ENCODE results near the gene PDZRN4. TPM values are rescaled to one million over a fixed set of nuclear protein-coding genes. Genes with fewer than 3 reads are reported as not detected.

Gene PDZRN4
- total and polyA plus RNA-seq, 8 donors: 0.58 to 29.0 (median 2.2) TPM

GRCh38 chr12:41336041-41336549 is 148.0 kb downstream of the PDZRN4 start:
- intact Hi-C loops (cut with DNase I; ENCODE audit: low total_unique reads): no loop called here
- DNase-seq: no peak
- TF ChIP-seq POLR2AphosphoS5 (IDR thresholded peaks at IDR 0.05): no peak
- TF ChIP-seq, protein P1, sequence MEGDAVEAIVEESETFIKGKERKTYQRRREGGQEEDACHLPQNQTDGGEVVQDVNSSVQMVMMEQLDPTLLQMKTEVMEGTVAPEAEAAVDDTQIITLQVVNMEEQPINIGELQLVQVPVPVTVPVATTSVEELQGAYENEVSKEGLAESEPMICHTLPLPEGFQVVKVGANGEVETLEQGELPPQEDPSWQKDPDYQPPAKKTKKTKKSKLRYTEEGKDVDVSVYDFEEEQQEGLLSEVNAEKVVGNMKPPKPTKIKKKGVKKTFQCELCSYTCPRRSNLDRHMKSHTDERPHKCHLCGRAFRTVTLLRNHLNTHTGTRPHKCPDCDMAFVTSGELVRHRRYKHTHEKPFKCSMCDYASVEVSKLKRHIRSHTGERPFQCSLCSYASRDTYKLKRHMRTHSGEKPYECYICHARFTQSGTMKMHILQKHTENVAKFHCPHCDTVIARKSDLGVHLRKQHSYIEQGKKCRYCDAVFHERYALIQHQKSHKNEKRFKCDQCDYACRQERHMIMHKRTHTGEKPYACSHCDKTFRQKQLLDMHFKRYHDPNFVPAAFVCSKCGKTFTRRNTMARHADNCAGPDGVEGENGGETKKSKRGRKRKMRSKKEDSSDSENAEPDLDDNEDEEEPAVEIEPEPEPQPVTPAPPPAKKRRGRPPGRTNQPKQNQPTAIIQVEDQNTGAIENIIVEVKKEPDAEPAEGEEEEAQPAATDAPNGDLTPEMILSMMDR (IDR thresholded peaks at IDR 0.05): no peak
- TF ChIP-seq POLR2A (IDR thresholded peaks at IDR 0.05): no peak
- TF ChIP-seq EP300 (IDR thresholded peaks at IDR 0.05): no peak
- 30 to 91% (median 63%) methylated on average over 3 of the region's 3 CpGs for WGBS, 5 donors
- no peaks in the 10 kb centered on the region for H3K4me1 ChIP-seq
- no peaks in the 10 kb centered on the region for H3K27me3 ChIP-seq
- H3K9me3 ChIP-seq: no peaks in the 10 kb centered on the region
- no peak overlapping the region for H3K4me3 ChIP-seq
- H3K36me3 ChIP-seq: no peaks in the 10 kb centered on the region
- H3K27ac ChIP-seq: no peak overlapping the region

DNA sequence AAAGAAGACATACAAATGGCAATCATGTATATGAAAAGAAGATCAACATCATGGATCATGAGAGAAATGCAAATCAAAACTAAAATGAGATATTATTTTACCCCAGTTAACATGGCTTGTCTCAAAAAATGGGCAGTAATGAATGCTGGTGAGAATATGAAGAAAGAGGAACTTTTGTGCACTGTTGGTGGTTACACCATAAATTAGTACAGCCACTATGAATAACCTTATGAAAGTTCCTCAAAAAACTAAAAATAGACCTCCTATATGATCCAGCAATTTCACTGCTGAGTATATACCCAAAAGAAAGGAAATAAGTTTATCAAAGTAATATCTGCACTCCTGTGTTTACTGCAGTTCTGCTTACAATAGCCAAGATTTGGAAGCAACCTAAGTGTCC is 151.7 kb downstream of the PDZRN4 start:
- H3K36me3 ChIP-seq: no peaks in the 10 kb centered on the region
- no peaks in the 10 kb centered on the region for H3K4me1 ChIP-seq
- no peak overlapping the region for H3K27ac ChIP-seq
- H3K4me3 ChIP-seq: no peak overlapping the region
- intact Hi-C loops (cut with DNase I; ENCODE audit: low total_unique reads): no loop called here
- no peak for DNase-seq
- no peaks in the 10 kb centered on the region for H3K27me3 ChIP-seq
- TF ChIP-seq EP300 (IDR thresholded peaks at IDR 0.05): no peak
- TF ChIP-seq POLR2AphosphoS5 (IDR thresholded peaks at IDR 0.05): no peak
- TF ChIP-seq, protein P1 (IDR thresholded peaks at IDR 0.05): no peak
- TF ChIP-seq POLR2A (IDR thresholded peaks at IDR 0.05): no peak
- no peaks in the 10 kb centered on the region for H3K9me3 ChIP-seq

DNA sequence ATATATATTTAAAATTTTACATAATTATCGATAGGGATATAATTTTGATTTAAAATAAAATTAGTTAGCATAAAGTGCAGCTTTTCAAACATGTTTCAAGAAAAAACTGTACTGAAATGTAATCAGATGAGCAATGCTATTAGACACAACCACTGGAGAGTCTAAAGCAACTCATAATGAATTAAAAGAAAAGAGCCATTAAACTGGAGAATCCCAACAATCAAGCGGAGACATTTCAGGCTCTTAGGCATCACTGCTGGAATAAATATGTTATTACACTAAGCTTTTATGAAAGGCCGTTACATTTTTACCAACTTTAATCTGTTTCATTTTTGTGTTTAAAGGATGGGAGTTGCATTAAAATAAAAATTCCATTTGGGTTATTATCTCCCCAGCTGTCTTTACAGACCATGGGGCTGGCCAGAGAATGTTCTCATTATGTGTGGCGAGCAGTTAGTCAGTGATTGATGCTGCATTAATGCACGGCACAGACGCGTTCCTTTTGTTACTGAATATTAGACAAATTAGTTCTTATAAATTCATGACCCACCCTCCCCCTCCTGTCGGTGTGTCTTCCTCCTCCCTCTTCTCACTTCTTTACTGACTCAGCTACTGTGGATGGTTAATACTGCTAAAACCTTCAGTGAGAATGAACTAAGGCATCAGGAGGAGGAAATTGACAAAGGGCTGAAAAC is 156.8 kb downstream of the PDZRN4 start:
- no peaks in the 10 kb centered on the region for H3K4me1 ChIP-seq
- peak in 1 of 2 donors; percentile 12 for DNase-seq
- no peaks in the 10 kb centered on the region for H3K27me3 ChIP-seq
- no peaks in the 10 kb centered on the region for H3K36me3 ChIP-seq
- H3K9me3 ChIP-seq: no peaks in the 10 kb centered on the region
- 61 to 78% (median 63%) methylated on average over 8 of the region's 8 CpGs for WGBS, 5 donors
- intact Hi-C loops (cut with DNase I; ENCODE audit: low total_unique reads): no loop called here
- TF ChIP-seq EP300 (IDR thresholded peaks at IDR 0.05) (no peak), POLR2A (IDR thresholded peaks at IDR 0.05) (no peak), POLR2AphosphoS5 (IDR thresholded peaks at IDR 0.05) (no peak)
- TF ChIP-seq, protein P1 (IDR thresholded peaks at IDR 0.05): no peak
- no peak overlapping the region for H3K27ac ChIP-seq
- H3K4me3 ChIP-seq: no peak overlapping the region

DNA sequence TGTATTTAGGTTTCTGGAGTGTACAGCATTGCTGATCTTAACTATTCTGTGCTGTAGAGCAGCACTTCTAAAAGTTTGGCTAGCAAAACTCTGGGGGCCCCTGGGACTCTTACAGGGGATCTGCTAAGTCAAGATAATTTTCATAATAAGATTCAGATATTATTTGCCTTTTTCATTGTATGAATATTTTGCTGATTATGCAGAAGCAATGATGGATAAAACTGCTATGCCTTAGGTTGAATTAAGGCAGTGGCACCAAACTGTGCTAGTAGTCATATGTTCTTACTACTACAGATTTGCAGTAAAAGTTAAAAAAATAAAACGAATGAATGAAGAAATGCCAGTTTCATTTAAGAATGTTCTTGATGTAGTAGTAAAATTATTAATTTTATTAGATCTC is 160.1 kb downstream of the PDZRN4 start:
- Histone ChIP-seq H3K36me3 (no peaks in the 10 kb centered on the region), H3K4me3 (no peak overlapping the region), H3K4me1 (no peaks in the 10 kb centered on the region), H3K9me3 (peaks cover 0 to 7% (median 0%) of the 10 kb centered on the region in 4 donors), H3K27ac (no peak overlapping the region), H3K27me3 (no peaks in the 10 kb centered on the region)
- no peak for TF ChIP-seq POLR2AphosphoS5 (IDR thresholded peaks at IDR 0.05)
- TF ChIP-seq EP300 (IDR thresholded peaks at IDR 0.05): no peak
- TF ChIP-seq, protein P1 (IDR thresholded peaks at IDR 0.05): no peak
- no peak for TF ChIP-seq POLR2A (IDR thresholded peaks at IDR 0.05)
- WGBS, 5 donors: 75 to 87% (median 79%) methylated on average over 1 of the region's 1 CpG
- intact Hi-C loops (cut with DNase I; ENCODE audit: low total_unique reads): no loop called here
- DNase-seq: no peak

Measured in stomach (tissue), 9 donors.